Measurements from ENCODE around the gene SERPINI2.
"Not testable (repeated sequence)": the region's sequence is repeated elsewhere in the genome, so short reads cannot be mapped to it uniquely, and the experiment has no call there.

Gene SERPINI2

GRCh38 chr3:167450195-167450594 lies 23.6 kb downstream of the SERPINI2 start:
- no peak for DNase-seq (ENCODE audit: low spot score)

DNA sequence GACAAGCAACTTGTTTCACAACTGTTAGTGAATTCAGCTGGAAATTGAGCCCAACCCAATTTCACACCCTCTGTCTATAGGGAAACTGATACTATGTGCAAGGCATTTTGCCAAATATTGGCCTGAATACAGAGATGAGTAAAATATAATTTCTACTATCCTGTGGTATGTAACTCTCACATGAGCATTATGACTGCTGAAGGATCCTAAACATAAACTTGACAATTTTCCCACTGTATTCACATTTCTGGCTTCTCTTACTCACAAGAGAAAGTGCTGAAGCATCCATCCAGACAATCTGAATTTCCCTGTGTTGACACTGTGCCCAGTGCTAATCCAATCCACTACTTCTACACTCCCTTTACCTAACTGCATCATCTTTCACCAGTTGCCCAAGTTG lies 28.4 kb downstream of the SERPINI2 start:
- DNase-seq (ENCODE audit: low spot score), result no peak

DNA sequence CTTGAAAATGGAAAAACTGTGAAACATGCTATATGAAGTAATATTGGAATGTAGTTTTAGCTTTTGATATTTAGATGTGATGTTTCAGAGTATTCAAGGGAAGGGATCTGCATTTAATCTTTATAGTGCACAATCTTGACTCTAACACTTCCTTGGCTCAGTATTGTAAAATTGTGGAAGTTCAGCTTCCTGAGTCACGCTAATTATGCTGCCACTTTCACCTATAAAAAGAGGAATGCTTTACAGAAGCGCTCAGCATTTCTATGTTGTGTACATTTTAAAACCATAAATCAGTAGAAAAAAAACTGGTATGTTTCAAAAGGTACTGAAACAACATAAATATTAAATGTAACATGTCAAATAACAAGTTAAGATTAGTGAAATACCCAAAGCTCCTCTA lies 32.6 kb downstream of the SERPINI2 start:
- no peak for DNase-seq (ENCODE audit: low spot score)

DNA sequence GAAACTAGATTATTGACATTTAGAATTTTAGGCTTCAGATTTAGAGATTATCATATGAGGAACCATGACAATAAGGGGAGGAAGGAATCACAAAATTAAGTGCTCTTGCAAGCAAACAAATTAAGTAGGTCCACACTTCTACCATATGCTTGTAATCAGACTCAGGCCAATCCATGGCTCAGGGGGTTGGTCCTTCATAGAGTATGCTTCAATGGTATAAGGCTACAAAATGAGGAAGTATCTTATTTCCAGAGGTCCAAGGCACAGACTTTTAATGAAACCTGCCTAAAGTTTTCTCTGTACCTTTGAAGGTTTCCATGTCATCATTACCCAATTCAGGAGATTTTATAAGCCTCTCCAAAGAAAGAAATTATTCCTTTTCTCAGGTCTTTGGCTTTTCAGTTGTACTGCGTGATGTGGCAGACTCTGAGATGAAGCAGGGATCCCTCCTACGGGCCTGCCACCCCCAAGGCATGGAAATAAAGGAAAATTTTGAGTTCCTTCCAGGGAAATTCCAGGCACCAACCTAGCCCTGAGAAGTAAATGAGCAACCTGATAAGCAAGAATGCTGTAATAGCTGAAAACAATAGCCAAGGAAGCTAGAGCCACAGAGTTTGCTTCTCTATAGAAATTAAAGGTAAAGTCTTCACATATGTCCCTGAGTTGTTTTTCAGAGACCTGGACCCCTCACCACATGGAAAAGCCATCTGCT lies 36.3 kb downstream of the SERPINI2 start:
- no peak for DNase-seq (ENCODE audit: low spot score)

- not testable (repeated sequence) for DNase-seq (ENCODE audit: low spot score)
These were observed 46.9 kb downstream of the SERPINI2 start for GRCh38 chr3:167426962-167427361.

GRCh38 chr3:167422396-167422795 lies 51.4 kb downstream of the SERPINI2 start:
- not testable (repeated sequence) for DNase-seq (ENCODE audit: low spot score)

DNA sequence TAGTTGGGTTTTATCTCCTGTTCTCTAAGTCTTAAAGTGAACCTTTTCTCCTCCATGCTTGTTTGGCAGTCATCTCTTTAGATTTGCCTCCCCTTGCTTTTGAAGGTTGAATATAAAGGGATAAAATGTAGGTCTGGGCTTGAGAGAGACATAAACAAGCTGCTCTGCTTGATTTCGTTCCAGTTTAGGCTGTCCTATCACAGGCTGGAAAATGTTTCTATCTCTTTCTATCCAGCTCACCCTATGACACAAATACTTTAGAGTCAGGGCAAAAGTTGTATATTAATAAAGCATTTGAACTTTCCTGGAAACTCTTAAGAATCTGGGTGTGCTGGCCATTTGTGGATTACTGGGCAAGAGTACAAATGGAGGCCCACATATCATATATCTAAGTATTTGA lies 64.2 kb downstream of the SERPINI2 start:
- DNase-seq (ENCODE audit: low spot score), result no peak

DNA sequence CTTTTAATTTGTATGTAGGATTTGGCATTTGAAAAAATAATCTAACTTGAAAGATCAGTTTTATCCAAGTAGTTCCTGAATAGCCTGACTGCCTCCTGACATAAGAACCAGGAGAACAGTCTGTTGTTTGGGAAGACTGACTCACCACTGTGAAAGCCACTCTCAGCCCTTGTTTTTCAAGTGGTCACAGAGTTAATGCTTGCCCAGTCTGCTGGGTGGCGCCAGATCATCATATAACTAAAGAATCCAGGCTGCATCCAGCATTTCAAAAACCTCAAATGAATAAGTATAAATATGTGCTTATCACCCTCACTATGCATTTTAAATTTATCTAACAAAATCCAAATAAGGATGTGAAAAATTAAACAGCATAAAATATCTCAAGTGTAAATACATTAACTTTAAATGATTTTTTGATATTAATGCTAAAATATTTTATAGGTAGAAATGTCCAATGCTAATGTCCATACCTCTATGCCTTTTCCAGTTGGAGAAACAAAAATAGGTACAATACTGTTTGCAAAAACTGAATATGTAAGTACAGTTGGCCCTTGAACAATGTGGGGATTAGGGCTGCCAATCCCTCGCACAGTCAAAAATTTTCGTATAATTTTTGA lies 66.9 kb downstream of the SERPINI2 start:
- DNase-seq (ENCODE audit: low spot score), result peak; percentile 2

DNA sequence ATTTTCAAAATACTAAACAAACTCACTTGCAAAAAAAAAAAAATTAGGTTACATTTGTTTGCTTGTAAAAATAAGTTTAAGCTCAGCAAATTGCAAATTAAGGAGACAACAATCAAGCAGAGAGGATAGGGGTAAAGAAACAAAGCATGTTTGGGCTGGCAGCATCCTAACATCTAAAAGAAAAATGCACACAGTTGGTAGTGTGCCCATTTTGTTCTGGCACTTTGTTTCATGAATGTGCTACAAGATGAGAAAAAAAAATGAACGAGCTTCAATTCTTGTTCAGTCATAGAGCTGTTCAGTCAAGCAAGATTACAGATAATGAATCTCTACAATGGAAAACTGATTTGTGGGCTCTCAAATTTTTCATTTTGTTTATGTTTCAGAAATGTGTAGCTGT lies 76.0 kb downstream of the SERPINI2 start:
- DNase-seq (ENCODE audit: low spot score), result no peak

DNA sequence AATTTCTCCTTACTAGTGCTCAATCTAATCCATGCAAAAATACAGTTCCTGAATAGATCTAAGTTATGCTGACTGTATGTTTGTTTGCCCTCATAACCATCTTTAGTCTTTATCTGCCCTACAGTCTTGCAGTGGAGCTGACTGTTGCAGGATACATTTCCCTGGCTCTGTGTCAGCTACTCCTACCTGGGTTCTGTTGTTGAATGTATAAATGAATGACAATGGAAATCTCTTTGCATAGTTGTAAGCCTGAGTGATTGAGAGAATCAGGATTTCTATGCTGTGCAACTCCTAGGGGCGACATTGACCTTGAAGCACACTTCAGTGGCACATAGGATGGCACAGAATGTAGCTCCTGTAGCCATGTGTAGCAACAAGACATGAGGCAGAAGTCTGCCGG lies 77.8 kb downstream of the SERPINI2 start:
- no peak for DNase-seq (ENCODE audit: low spot score)

DNA sequence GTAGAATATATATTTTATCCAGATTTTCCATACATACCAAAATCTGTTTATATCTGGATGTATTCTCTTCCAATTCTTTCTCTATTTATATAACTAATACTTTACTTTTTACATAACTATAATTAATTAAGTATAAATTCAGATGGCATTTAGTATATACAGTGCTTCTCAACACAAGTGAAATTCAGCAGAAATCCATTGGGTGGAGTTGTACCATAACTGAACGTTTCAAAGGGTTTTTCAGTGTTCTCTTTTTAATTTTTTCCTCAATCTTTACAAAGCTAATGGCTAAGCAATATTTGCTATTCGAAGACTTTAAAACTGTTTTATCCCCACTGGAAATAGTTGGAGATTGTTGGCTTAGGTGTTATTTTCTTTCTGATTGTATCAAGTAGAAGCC lies 79.8 kb downstream of the SERPINI2 start:
- DNase-seq (ENCODE audit: low spot score), result no peak

Measured in hepatic stellate cell (primary cell).